Uterus (tissue), 4 donors: ENCODE measurements around the gene PARP4. TPM values are rescaled to one million over a fixed set of nuclear protein-coding genes. Genes with fewer than 3 reads are reported as not detected.
"Not testable (repeated sequence)": the region's sequence is repeated elsewhere in the genome, so short reads cannot be mapped to it uniquely, and the experiment has no call there.

ENCODE experiments used
- DNase-seq, 2 donors: peaks; one replicate each; pipeline ENCODE4 v3.0.0-alpha.2; 2019 to 2020
- H3K27ac ChIP-seq, 2 donors: fragments of 200-600 bp; sonication (generic); 1 replicate in 1 of 2; 2 replicates in 1 of 2; pipeline ENCODE4 v1.5.1; 2016 to 2018
- H3K27me3 ChIP-seq, 2 donors: fragments of 200-600 bp; sonication (generic); one replicate each; pipeline ENCODE4 v1.5.1; 2018 to 2019; ENCODE audit warnings: control low read depth in 1 of 2
- H3K36me3 ChIP-seq, 2 donors: fragments of 200-600 bp; sonication (generic); one replicate each; pipeline ENCODE4 v1.5.1; 2019; ENCODE audit warnings: control low read depth in 1 of 2
- H3K4me1 ChIP-seq, 2 donors: fragments of 200-600 bp; sonication (generic); one replicate each; pipeline ENCODE4 v1.5.1; 2018 to 2019; ENCODE audit warnings: control low read depth in 1 of 2
- H3K4me3 ChIP-seq, 2 donors: fragments of 200-600 bp; sonication (generic); 1 replicate in 1 of 2; 2 replicates in 1 of 2; pipeline ENCODE4 v1.5.1; 2018 to 2019; ENCODE audit warnings: mild to moderate bottlenecking in 1 of 2
- H3K9me3 ChIP-seq, 2 donors: fragments of 200-600 bp; sonication (generic); one replicate each; pipeline ENCODE4 v1.5.1; 2019; ENCODE audit warnings: control low read depth in 1 of 2
- POLR2A ChIP-seq, 2 donors: fragments of 450-650 bp; IDR thresholded peaks; one replicate each; pipeline ENCODE4 v1.6.1; 2016; ENCODE audit warnings: antibody characterized with exemption in 2 of 2, mild to moderate bottlenecking in 1 of 2, moderate library complexity in 1 of 2
- intact Hi-C: fragments of 100-400 bp; cut with DNase I; formaldehyde crosslinking; loops from one replicate; pipeline ENCODE4 v1.15.1; 2023; ENCODE audit warnings: low total_unique reads
- total RNA-seq, 4 donors: library from RNA; depleted of rRNA in 3 of 4; stranded (reverse); fragments of >200 nt in 3 of 4; gene quantifications; one replicate each; pipeline versions ENCODE4 v1.1.0 to v1.2.4, GENCODE V29; 2014 to 2023
- TF ChIP-seq, protein P1 (sequence below), 4 experiments: fragments of 200-600 bp in 2 of 4; fragments of 450-650 bp in 2 of 4; sonication (generic) in 2 of 4; IDR thresholded peaks; one replicate each; pipeline ENCODE4 v1.5.1; 2016 to 2019; ENCODE audit warnings: antibody characterized with exemption in 4 of 4, mild to moderate bottlenecking in 2 of 4, moderate library complexity in 1 of 4
- donor health status: DM: yes; HTN: yes; CAD: no.

PARP4 gene
- total RNA-seq, 4 donors from 2014 or later, result 19.5 to 59.7 (median 43.1) TPM

DNA sequence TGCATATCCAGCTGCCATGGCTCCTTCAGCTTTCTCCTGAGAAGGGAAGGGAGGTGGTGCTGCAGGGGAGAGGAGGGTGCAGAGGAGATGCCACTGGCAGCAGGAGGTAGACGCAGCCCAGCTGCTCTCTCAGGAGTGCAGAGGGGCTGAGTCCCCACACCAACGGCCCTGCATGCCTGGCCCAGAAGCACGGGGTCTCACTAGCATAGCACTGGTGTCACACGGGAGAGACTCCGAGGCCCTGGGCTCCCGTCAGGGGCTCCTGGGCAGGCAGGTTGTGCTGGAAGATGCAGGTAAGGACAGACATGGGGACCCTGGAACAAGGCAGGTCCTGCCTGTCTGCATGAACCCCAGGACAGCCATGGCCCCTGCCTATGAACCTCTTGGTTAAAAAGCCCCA, 123.1 kb downstream of the PARP4 start:
- intact Hi-C loops, result no loop called here
- Histone ChIP-seq H3K36me3 (no peaks in the 10 kb centered on the region), H3K27ac (no peak overlapping the region), H3K4me1 (no peaks in the 10 kb centered on the region), H3K9me3 (no peaks in the 10 kb centered on the region), H3K27me3 (no peaks in the 10 kb centered on the region), H3K4me3 (no peak overlapping the region)
- DNase-seq, result no peak
- TF ChIP-seq, protein P1, sequence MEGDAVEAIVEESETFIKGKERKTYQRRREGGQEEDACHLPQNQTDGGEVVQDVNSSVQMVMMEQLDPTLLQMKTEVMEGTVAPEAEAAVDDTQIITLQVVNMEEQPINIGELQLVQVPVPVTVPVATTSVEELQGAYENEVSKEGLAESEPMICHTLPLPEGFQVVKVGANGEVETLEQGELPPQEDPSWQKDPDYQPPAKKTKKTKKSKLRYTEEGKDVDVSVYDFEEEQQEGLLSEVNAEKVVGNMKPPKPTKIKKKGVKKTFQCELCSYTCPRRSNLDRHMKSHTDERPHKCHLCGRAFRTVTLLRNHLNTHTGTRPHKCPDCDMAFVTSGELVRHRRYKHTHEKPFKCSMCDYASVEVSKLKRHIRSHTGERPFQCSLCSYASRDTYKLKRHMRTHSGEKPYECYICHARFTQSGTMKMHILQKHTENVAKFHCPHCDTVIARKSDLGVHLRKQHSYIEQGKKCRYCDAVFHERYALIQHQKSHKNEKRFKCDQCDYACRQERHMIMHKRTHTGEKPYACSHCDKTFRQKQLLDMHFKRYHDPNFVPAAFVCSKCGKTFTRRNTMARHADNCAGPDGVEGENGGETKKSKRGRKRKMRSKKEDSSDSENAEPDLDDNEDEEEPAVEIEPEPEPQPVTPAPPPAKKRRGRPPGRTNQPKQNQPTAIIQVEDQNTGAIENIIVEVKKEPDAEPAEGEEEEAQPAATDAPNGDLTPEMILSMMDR (IDR thresholded peaks at IDR 0.05), result no peak
- no peak for TF ChIP-seq POLR2A (IDR thresholded peaks at IDR 0.05)

DNA sequence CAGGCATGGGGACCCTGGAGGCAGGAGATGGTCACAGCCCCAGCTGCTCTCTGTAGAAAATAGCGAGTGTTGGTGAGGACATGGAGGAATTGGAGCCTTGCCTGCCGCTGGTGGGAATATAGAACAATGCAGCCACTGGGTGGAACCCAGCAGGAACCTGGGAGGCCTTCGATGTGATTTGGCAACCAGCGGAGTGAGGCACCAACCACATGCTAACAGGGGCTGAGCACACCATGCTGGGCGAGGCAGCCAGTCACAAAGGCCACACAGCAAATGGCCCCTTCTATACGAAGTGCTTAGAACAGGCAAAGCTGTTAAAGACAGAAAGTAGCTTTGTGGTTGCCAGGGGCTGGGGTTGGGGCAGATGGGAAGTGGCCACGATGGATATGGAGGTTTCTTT, 123.8 kb downstream of the PARP4 start:
- H3K27ac ChIP-seq, DNase-seq, H3K27me3 ChIP-seq, intact Hi-C loops, H3K4me1 ChIP-seq, H3K9me3 ChIP-seq, H3K36me3 ChIP-seq, H3K4me3 ChIP-seq: not testable (repeated sequence)

DNA sequence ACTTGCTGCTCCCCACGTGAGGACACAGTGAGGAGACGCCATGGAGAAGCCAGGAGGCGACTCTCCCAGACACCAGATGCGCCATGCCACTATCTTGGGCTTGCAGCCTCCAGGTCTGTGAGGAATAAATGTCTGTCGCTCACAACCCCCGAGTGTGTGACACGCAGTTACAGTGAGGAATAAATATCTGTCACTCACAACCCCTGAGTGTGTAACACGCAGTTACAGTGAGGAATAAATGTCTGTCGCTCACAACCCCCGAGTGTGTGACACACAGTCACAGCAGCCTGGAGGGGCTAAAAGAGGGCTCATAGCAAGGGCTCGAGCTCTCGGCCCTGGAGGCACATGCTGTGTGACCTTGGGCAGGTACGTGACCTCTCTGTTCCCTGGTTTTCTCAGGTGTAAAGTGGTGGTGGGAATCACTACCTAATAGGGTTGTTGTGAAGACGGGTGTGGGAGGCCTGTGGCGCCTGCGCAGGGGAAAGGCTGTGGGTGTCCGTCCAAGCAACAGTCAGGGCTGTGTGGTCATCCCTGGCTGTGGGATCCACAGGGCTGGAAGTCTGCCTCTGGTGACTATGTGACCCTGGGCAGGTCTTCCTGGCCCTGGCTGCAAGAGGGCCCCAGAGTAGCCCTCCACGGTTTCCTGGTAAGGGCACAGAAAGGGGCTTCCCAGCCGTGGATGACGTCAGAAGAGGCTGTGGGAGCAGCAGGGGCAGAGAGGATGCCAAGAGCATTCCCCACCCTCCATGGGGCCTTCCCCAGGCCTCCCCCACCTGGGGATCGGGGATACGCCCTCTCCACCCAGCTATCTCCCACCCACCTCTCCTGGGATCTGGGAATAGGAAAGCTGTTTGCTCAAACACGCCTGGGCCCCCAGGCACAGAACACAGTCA, 125.5 kb downstream of the PARP4 start:
- Histone ChIP-seq H3K9me3 (no peaks in the 10 kb centered on the region), H3K4me3 (no peak overlapping the region), H3K4me1 (no peaks in the 10 kb centered on the region), H3K27ac (no peak overlapping the region), H3K36me3 (no peaks in the 10 kb centered on the region), H3K27me3 (no peaks in the 10 kb centered on the region)
- TF ChIP-seq, protein P1 (IDR thresholded peaks at IDR 0.05), result no peak
- no peak for TF ChIP-seq POLR2A (IDR thresholded peaks at IDR 0.05)
- no peak for DNase-seq
- intact Hi-C loops, result no loop called here

DNA sequence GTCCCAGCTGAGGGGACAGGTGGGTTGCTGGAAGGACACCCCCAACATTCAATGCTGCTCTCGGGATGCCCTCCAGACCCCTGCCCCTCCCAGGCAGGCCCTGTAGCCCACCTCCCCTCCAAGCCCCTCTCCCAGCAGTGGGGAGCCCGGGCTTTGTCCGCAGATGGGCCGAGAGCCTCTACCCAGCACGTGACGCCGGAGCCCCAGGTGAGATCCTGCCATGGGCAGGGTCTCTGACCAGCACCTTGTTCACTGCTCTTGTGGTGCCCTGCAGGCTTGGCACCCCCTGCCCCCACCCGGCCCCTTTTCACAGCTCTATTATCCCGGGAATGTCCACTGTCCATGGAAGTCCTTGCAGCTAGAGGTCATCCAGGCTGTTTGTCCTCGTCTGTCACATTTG, 126.7 kb downstream of the PARP4 start:
- no peak for TF ChIP-seq POLR2A (IDR thresholded peaks at IDR 0.05)
- TF ChIP-seq, protein P1 (IDR thresholded peaks at IDR 0.05), result no peak
- DNase-seq, result no peak
- Histone ChIP-seq H3K4me1 (no peaks in the 10 kb centered on the region), H3K27ac (no peak overlapping the region), H3K4me3 (no peak overlapping the region), H3K36me3 (no peaks in the 10 kb centered on the region), H3K9me3 (no peaks in the 10 kb centered on the region), H3K27me3 (no peaks in the 10 kb centered on the region)
- intact Hi-C loops, result no loop called here

DNA sequence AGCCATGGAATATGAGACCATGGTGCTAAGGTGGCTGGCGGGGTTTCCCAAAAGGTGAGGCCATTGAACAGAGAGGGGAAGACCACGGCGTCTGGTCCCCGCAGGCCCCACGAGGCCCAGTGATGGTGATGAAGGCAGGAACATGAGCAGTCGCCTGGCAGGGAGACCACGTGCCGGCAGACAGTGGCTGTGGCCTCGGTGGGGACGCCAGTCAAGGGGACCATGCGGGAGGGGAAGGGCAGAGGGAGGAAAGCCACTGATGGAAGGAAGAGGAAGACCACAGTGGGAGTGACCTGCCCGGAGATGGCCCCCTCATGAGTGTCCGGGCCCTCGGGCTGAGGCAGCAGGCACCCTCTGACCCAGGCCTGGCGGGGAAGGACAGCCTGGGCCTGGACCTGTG, 127.6 kb downstream of the PARP4 start:
- H3K27ac ChIP-seq, H3K4me3 ChIP-seq, H3K36me3 ChIP-seq, H3K9me3 ChIP-seq, H3K27me3 ChIP-seq, H3K4me1 ChIP-seq, intact Hi-C loops, DNase-seq: not testable (repeated sequence)

DNA sequence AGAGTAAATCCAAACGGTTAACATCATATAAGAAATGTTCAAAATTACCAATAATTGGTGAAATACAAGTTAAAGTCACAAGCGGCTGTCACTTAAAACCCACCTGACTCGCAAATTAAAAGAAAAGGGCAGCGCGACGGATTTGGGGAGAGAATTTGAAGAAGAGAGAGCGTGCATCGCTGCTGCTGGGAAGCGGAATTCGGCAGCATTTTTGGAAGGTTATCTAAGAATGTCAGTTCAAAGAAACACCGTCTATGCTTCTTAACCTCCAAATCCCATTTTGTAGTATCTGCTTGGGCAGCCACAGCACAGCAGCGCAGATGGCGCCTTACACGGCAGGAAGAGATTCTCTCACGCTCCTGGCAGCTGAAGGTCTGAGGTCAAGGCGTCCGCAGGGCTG, 128.5 kb downstream of the PARP4 start:
- DNase-seq, intact Hi-C loops, H3K27ac ChIP-seq, H3K9me3 ChIP-seq, H3K4me3 ChIP-seq, H3K4me1 ChIP-seq, H3K27me3 ChIP-seq, H3K36me3 ChIP-seq: not testable (repeated sequence)
